DND-41 (cell line): ENCODE data around the gene SDHC.
"Not testable (repeated sequence)": the region's sequence is repeated elsewhere in the genome, so short reads cannot be mapped to it uniquely, and the experiment has no call there.

Source experiments
- ATAC-seq: fragments of 200-7000 bp; cut with Tn5 transposase; 3 replicates; pipeline ENCODE4 v1.9.1; 2021; ENCODE audit warnings: low read depth; ENCODE audit not compliant: insufficient read depth
- DNase-seq: peaks from one replicate; pipeline ENCODE4 v3.0.0-alpha.2; 2020
- H2AFZ ChIP-seq: 2 replicates; pipeline ENCODE4 v1.6.0; 2012; ENCODE audit warnings: low read depth, low read length
- H3K27ac ChIP-seq: 2 replicates; pipeline ENCODE4 v1.5.1; 2012; ENCODE audit warnings: low read length, inconsistent platforms
- H3K27me3 ChIP-seq: fragments of 200-600 bp; sonication (generic); 2 replicates; pipeline ENCODE4 v1.6.0; 2012; ENCODE audit warnings: low read length, mild to moderate bottlenecking, inconsistent platforms; ENCODE audit not compliant: insufficient read depth, poor library complexity
- H3K36me3 ChIP-seq: 2 replicates; pipeline ENCODE4 v1.5.1; 2012; ENCODE audit warnings: low read length, inconsistent platforms; ENCODE audit not compliant: insufficient read depth
- H3K4me1 ChIP-seq: 2 replicates; pipeline ENCODE4 v1.5.1; 2012; ENCODE audit warnings: mild to moderate bottlenecking, low read length; ENCODE audit not compliant: insufficient read depth
- H3K4me2 ChIP-seq: 2 replicates; pipeline ENCODE4 v1.6.0; 2012; ENCODE audit warnings: mild to moderate bottlenecking, moderate library complexity, low read length, inconsistent platforms; ENCODE audit not compliant: insufficient read depth
- H3K4me3 ChIP-seq, 2 experiments: fragments of 200-600 bp in 1 of 2; shearing (Covaris generic) in 1 of 2; 2 replicates each; pipeline ENCODE4 v1.5.1; 2012 to 2016; ENCODE audit warnings: inconsistent platforms in 2 of 2, low read length in 2 of 2, mild to moderate bottlenecking in 2 of 2, low read depth in 1 of 2, moderate library complexity in 1 of 2
- H3K79me2 ChIP-seq: 2 replicates; pipeline ENCODE4 v1.6.0; 2012; ENCODE audit warnings: low read length, inconsistent platforms; ENCODE audit not compliant: insufficient read depth
- H3K9ac ChIP-seq: 2 replicates; pipeline ENCODE4 v1.6.0; 2012; ENCODE audit warnings: low read depth, mild to moderate bottlenecking, inconsistent platforms, low read length, moderate library complexity
- H3K9me3 ChIP-seq: 2 replicates; pipeline ENCODE4 v1.5.1; 2012; ENCODE audit warnings: low read length, moderate library complexity, mild to moderate bottlenecking, inconsistent platforms; ENCODE audit not compliant: insufficient read depth, severe bottlenecking
- H4K20me1 ChIP-seq: 2 replicates; pipeline ENCODE4 v1.6.0; 2012; ENCODE audit warnings: low read length; ENCODE audit not compliant: insufficient read depth
- CTCF ChIP-seq: IDR thresholded peaks from 2 replicates; pipeline ENCODE4 v1.5.1; 2012; ENCODE audit warnings: borderline replicate concordance, low read length, moderate library complexity, mild to moderate bottlenecking; ENCODE audit not compliant: poor library complexity, severe bottlenecking; ENCODE audit errors: extremely low read depth
- EZH2 ChIP-seq: IDR thresholded peaks from 3 replicates; pipeline ENCODE4 v1.6.1; 2012; ENCODE audit warnings: borderline replicate concordance, low read depth, mild to moderate bottlenecking, moderate library complexity, low read length, inconsistent platforms; ENCODE audit not compliant: severe bottlenecking

SDHC gene

DNA sequence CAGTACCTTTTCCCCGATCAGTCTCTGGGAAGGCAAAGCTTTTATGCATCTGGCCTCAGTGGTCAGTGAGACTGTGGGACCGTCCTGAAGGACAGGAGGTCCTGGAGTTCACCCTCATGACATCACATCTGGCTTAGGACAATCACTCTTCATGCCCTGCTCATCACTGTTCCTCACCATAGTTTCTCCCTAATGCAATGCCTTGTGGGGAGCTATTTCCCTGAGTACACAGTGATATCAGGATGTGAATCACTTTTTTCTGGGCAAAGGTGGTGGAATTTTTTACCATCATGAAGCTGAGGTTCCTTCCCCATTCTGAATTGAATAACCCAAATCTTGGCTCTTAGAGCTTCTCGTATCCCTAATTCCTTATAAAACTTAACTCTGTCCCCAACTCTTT, 88.3 kb downstream of the SDHC start:
- Histone ChIP-seq H3K4me2 (no peak overlapping the region), H3K9me3 (no peaks in the 10 kb centered on the region), H3K27me3 (no peaks in the 10 kb centered on the region), H4K20me1 (no peaks in the 10 kb centered on the region), H3K27ac (no peak overlapping the region), H3K79me2 (peaks cover 2% of the 10 kb centered on the region), H3K36me3 (no peaks in the 10 kb centered on the region), H3K4me1 (peaks cover 25% of the 10 kb centered on the region), H2AFZ (no peak overlapping the region), H3K4me3 (no peak overlapping the region), H3K9ac (no peak overlapping the region)
- no peak for TF ChIP-seq CTCF
- no peak for TF ChIP-seq EZH2
- ATAC-seq (no peak), DNase-seq (no peak)

DNA sequence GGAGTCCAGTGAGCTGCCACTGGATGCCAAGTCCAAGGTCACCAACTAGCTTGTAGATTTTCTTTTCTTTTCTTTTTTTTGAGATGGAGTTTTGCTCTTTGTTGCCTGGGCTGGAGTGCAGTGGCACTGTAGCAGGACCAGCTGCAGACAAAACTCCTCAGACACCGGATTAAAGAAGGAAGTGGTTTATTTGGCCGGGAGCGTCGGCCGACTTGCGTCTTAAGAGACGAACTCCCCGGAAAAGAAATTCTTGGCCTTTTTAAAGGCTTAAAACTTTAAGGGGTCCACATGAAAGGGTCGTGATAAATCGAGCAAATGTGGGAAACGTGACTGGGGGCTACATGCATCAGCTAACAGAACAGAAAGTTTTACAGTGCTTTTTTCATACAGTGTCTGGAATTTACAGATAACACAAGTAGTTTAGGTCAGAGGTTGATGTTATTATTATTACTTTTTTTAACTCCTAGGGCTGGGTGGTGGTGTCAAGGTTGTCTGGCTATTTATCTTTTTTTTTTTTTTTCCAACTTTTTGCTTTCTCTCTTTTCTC, 89.9 kb downstream of the SDHC start:
- Histone ChIP-seq H3K9me3 (no peaks in the 10 kb centered on the region), H3K36me3 (no peaks in the 10 kb centered on the region), H3K79me2 (peaks cover 2% of the 10 kb centered on the region), H3K27me3 (no peaks in the 10 kb centered on the region), H4K20me1 (no peaks in the 10 kb centered on the region), H3K4me1 (peaks cover 10% of the 10 kb centered on the region), H3K27ac (no peak overlapping the region), H3K4me3 (no peak overlapping the region), H2AFZ (no peak overlapping the region), H3K9ac (no peak overlapping the region), H3K4me2 (no peak overlapping the region)
- no peak for ATAC-seq
- no peak for TF ChIP-seq EZH2
- TF ChIP-seq CTCF = no peak
- no peak for DNase-seq

GRCh38 chr1:161406551-161406950, 92.4 kb downstream of the SDHC start:
- H3K36me3 ChIP-seq, H3K9me3 ChIP-seq, DNase-seq, H3K9ac ChIP-seq, H2AFZ ChIP-seq, H3K27me3 ChIP-seq, H3K4me2 ChIP-seq, H3K4me1 ChIP-seq, H3K79me2 ChIP-seq, H3K27ac ChIP-seq, ATAC-seq, H3K4me3 ChIP-seq, H4K20me1 ChIP-seq: not testable (repeated sequence)

- Histone ChIP-seq H3K9ac (no peak overlapping the region), H3K4me2 (no peak overlapping the region), H3K79me2 (no peaks in the 10 kb centered on the region), H3K4me3 (no peak overlapping the region), H3K4me1 (no peaks in the 10 kb centered on the region), H3K27me3 (no peaks in the 10 kb centered on the region), H3K36me3 (no peaks in the 10 kb centered on the region), H3K27ac (no peak overlapping the region), H2AFZ (no peak overlapping the region), H4K20me1 (no peaks in the 10 kb centered on the region), H3K9me3 (no peaks in the 10 kb centered on the region)
- no peak for TF ChIP-seq EZH2
- TF ChIP-seq CTCF = no peak
- DNase-seq (no peak), ATAC-seq (no peak)
Measured at GRCh38 chr1:161407451-161407985, 93.3 kb downstream of the SDHC start.
